ENCODE data around the gene VPS39.

Gene VPS39

DNA sequence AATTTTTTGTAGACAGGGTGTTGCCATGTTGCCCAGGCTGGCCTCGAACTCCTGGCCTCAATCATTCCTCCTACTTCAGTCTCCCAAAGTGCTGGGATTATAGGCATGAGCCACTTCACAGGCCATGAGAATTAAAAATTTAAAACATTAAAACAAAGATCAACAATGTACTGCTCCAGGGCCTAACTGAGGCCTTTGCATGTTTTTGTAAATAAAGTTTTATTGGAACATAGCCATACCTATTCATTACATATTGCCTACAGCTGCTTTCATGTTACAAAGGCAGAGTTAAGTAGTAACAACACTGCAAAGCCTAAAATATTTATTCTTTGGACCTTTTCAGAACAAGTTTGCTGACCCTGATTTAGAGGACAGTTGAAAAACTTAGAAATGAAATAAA lies 9.6 kb downstream of the VPS39 start:
- H3K4me3 ChIP-seq (ENCODE audit: low read length): no peak overlapping the region
- no peak overlapping the region for H3K27ac ChIP-seq (ENCODE audit: low read depth, low read length)
- no peaks in the 10 kb centered on the region for H3K4me1 ChIP-seq (ENCODE audit: insufficient read depth, low read length)
- H3K9ac ChIP-seq (ENCODE audit: low read depth, low read length): no peak overlapping the region
- peaks cover 19% of the 10 kb centered on the region for H3K36me3 ChIP-seq (ENCODE audit: insufficient read depth, low read length)
- no peaks in the 10 kb centered on the region for H3K9me3 ChIP-seq (ENCODE audit: insufficient read depth, low read depth, low read length)
- H3K27me3 ChIP-seq (ENCODE audit: insufficient read depth, low read length): no peaks in the 10 kb centered on the region
- 89% methylated on average over 1 of the region's 1 CpG for WGBS

- no peak overlapping the region for H3K27ac ChIP-seq (ENCODE audit: low read depth, low read length)
- WGBS: 100% methylated on average over 5 of the region's 5 CpGs
- peaks cover 32% of the 10 kb centered on the region for H3K36me3 ChIP-seq (ENCODE audit: insufficient read depth, low read length)
- H3K4me1 ChIP-seq (ENCODE audit: insufficient read depth, low read length): no peaks in the 10 kb centered on the region
- no peak overlapping the region for H3K4me3 ChIP-seq (ENCODE audit: low read length)
- H3K27me3 ChIP-seq (ENCODE audit: insufficient read depth, low read length): no peaks in the 10 kb centered on the region
- no peak overlapping the region for H3K9ac ChIP-seq (ENCODE audit: low read depth, low read length)
- H3K9me3 ChIP-seq (ENCODE audit: insufficient read depth, low read depth, low read length): no peaks in the 10 kb centered on the region
Observed at GRCh38 chr15:42194513-42194912, 13.6 kb downstream of the VPS39 start.

DNA sequence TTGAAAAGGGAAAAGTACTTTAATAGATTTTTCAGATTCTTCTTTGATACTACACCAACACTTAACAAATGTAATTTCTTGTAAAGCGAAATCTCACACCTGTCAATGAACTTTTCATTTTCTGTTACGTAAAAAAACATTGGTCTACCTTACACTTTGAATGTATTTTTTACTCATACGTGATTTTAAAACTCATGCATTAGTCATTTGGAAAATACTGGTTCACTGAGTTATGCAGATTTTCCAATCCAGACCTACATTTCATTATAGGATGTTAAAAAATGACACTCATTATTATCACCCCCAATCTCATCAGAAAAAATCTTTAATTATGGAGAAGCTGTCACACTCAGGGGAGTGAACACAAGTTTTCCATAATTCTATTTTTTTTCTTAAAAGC lies 14.7 kb downstream of the VPS39 start:
- WGBS: 98% methylated on average over 3 of the region's 3 CpGs
- Histone ChIP-seq H3K36me3 (ENCODE audit: insufficient read depth, low read length) (peaks cover 30% of the 10 kb centered on the region), H3K4me3 (ENCODE audit: low read length) (no peak overlapping the region), H3K4me1 (ENCODE audit: insufficient read depth, low read length) (no peaks in the 10 kb centered on the region), H3K9ac (ENCODE audit: low read depth, low read length) (no peak overlapping the region), H3K27me3 (ENCODE audit: insufficient read depth, low read length) (no peaks in the 10 kb centered on the region), H3K9me3 (ENCODE audit: insufficient read depth, low read depth, low read length) (no peaks in the 10 kb centered on the region), H3K27ac (ENCODE audit: low read depth, low read length) (no peak overlapping the region)

- Histone ChIP-seq H3K36me3 (ENCODE audit: insufficient read depth, low read length) (peaks cover 40% of the 10 kb centered on the region), H3K9ac (ENCODE audit: low read depth, low read length) (no peak overlapping the region), H3K27ac (ENCODE audit: low read depth, low read length) (no peak overlapping the region), H3K4me1 (ENCODE audit: insufficient read depth, low read length) (no peaks in the 10 kb centered on the region), H3K27me3 (ENCODE audit: insufficient read depth, low read length) (no peaks in the 10 kb centered on the region), H3K4me3 (ENCODE audit: low read length) (no peak overlapping the region), H3K9me3 (ENCODE audit: insufficient read depth, low read depth, low read length) (no peaks in the 10 kb centered on the region)
- WGBS: 96% methylated on average over 7 of the region's 8 CpGs
Observed at GRCh38 chr15:42191610-42192346, 16.3 kb downstream of the VPS39 start.

- no peaks in the 10 kb centered on the region for H3K9me3 ChIP-seq (ENCODE audit: insufficient read depth, low read depth, low read length)
- no peak overlapping the region for H3K9ac ChIP-seq (ENCODE audit: low read depth, low read length)
- no peak overlapping the region for H3K27ac ChIP-seq (ENCODE audit: low read depth, low read length)
- H3K36me3 ChIP-seq (ENCODE audit: insufficient read depth, low read length): peaks cover 54% of the 10 kb centered on the region
- no peaks in the 10 kb centered on the region for H3K27me3 ChIP-seq (ENCODE audit: insufficient read depth, low read length)
- H3K4me1 ChIP-seq (ENCODE audit: insufficient read depth, low read length): no peaks in the 10 kb centered on the region
- no peak overlapping the region for H3K4me3 ChIP-seq (ENCODE audit: low read length)
- 94% methylated on average over 2 of the region's 2 CpGs for WGBS
Observed at GRCh38 chr15:42190370-42190769, 17.7 kb downstream of the VPS39 start.

DNA sequence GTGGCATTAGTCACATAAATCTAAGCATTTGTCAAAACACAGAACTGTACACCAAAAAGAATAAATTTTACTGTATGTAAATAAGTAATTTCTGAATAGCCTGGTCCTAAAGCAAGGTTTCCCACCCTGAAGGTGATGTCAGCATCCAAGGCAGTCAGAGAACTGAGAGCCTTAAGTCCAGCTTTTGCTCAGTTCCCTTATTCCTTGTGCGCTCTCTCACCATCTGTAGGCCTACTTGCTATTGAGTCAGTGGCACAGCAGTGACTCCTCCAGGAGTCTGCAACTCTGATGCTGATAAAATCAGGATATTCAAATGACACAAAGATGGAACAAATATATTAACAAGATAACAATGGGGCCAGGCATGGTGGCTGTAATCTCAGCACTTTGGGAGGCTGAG lies 22.3 kb downstream of the VPS39 start:
- Histone ChIP-seq H3K4me1 (ENCODE audit: insufficient read depth, low read length) (no peaks in the 10 kb centered on the region), H3K9ac (ENCODE audit: low read depth, low read length) (no peak overlapping the region), H3K27ac (ENCODE audit: low read depth, low read length) (no peak overlapping the region), H3K4me3 (ENCODE audit: low read length) (no peak overlapping the region), H3K9me3 (ENCODE audit: insufficient read depth, low read depth, low read length) (no peaks in the 10 kb centered on the region), H3K27me3 (ENCODE audit: insufficient read depth, low read length) (no peaks in the 10 kb centered on the region), H3K36me3 (ENCODE audit: insufficient read depth, low read length) (peaks cover 88% of the 10 kb centered on the region)
- WGBS: 97% methylated on average over 1 of the region's 1 CpG

DNA sequence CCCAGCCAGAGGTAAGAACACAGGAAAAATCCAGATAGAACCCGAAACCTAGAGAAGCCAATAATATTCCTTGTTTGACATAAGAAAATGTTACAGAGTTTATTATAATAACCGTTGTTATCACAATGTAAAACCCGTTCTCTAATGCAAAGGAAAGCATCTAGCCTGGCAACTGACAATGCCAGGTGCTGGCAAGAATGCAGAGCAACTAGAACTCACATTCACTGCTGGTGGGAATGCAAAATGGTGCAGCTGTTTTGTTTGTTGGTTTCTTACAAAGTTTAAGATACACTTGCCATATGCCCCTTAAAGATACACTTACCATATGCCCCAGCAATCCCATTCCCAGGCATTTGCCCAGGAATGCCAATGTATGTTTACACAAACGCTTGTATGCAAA lies 23.4 kb downstream of the VPS39 start:
- Histone ChIP-seq H3K36me3 (ENCODE audit: insufficient read depth, low read length) (peaks cover 88% of the 10 kb centered on the region), H3K9me3 (ENCODE audit: insufficient read depth, low read depth, low read length) (no peaks in the 10 kb centered on the region), H3K4me3 (ENCODE audit: low read length) (no peak overlapping the region), H3K9ac (ENCODE audit: low read depth, low read length) (no peak overlapping the region), H3K4me1 (ENCODE audit: insufficient read depth, low read length) (no peaks in the 10 kb centered on the region), H3K27ac (ENCODE audit: low read depth, low read length) (no peak overlapping the region), H3K27me3 (ENCODE audit: insufficient read depth, low read length) (no peaks in the 10 kb centered on the region)
- 97% methylated on average over 4 of the region's 4 CpGs for WGBS

DNA sequence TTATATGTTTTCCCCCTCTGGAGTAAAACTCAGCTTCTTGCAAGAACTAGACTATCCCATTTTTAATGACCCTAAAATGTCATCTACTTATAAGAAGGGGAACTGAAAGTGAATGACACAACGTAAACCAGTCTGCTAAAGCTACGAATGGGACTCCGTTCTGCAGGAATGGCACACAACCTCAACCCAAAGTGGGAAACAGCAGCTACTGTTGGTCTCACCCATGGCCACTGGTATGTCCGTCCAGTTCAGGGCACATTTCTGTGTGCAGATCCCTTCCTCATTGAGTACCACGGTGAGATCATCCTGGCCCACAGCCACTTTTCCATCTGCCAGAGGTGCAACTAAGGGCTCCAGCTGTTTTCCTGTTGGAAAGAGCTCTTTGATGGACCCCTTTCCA lies 23.8 kb downstream of the VPS39 start:
- H3K27me3 ChIP-seq (ENCODE audit: insufficient read depth, low read length): no peaks in the 10 kb centered on the region
- no peak overlapping the region for H3K27ac ChIP-seq (ENCODE audit: low read depth, low read length)
- H3K36me3 ChIP-seq (ENCODE audit: insufficient read depth, low read length): peaks cover 90% of the 10 kb centered on the region
- no peaks in the 10 kb centered on the region for H3K4me1 ChIP-seq (ENCODE audit: insufficient read depth, low read length)
- 94% methylated on average over 5 of the region's 5 CpGs for WGBS
- H3K9me3 ChIP-seq (ENCODE audit: insufficient read depth, low read depth, low read length): no peaks in the 10 kb centered on the region
- no peak overlapping the region for H3K4me3 ChIP-seq (ENCODE audit: low read length)
- H3K9ac ChIP-seq (ENCODE audit: low read depth, low read length): no peak overlapping the region

DNA sequence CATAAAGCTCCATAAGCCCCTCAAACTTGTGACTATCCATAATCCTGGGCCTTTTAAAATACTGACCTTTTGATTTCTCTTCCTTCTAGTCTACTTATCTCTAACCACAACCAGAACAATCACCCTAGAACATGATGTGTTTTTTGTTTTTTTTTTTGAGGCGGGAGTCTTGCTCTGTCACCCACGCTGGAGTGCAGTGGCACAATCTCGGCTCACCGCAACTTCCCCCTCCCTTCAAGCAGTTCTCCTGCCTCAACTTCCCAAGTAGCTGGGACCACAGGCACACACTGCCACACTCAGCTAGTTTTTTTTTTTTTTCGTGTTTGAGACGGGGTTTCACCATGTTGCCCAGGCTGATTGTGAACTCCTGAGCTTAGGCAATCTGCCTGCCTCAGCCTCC lies 25.1 kb downstream of the VPS39 start:
- Histone ChIP-seq H3K9me3 (ENCODE audit: insufficient read depth, low read depth, low read length) (no peaks in the 10 kb centered on the region), H3K9ac (ENCODE audit: low read depth, low read length) (no peak overlapping the region), H3K36me3 (ENCODE audit: insufficient read depth, low read length) (peaks cover 89% of the 10 kb centered on the region), H3K4me1 (ENCODE audit: insufficient read depth, low read length) (no peaks in the 10 kb centered on the region), H3K4me3 (ENCODE audit: low read length) (no peak overlapping the region), H3K27me3 (ENCODE audit: insufficient read depth, low read length) (no peaks in the 10 kb centered on the region), H3K27ac (ENCODE audit: low read depth, low read length) (no peak overlapping the region)
- WGBS: 95% methylated on average over 6 of the region's 6 CpGs

GRCh38 chr15:42182328-42182886 lies 25.7 kb downstream of the VPS39 start:
- H3K36me3 ChIP-seq (ENCODE audit: insufficient read depth, low read length): peaks cover 88% of the 10 kb centered on the region
- no peaks in the 10 kb centered on the region for H3K9me3 ChIP-seq (ENCODE audit: insufficient read depth, low read depth, low read length)
- H3K4me1 ChIP-seq (ENCODE audit: insufficient read depth, low read length): no peaks in the 10 kb centered on the region
- H3K9ac ChIP-seq (ENCODE audit: low read depth, low read length): no peak overlapping the region
- H3K4me3 ChIP-seq (ENCODE audit: low read length): no peak overlapping the region
- H3K27me3 ChIP-seq (ENCODE audit: insufficient read depth, low read length): no peaks in the 10 kb centered on the region
- H3K27ac ChIP-seq (ENCODE audit: low read depth, low read length): no peak overlapping the region
- 94% methylated on average over 5 of the region's 6 CpGs for WGBS

GRCh38 chr15:42178056-42178455 lies 30.0 kb downstream of the VPS39 start:
- H3K36me3 ChIP-seq (ENCODE audit: insufficient read depth, low read length): peaks cover 82% of the 10 kb centered on the region
- H3K9ac ChIP-seq (ENCODE audit: low read depth, low read length): no peak overlapping the region
- no peaks in the 10 kb centered on the region for H3K9me3 ChIP-seq (ENCODE audit: insufficient read depth, low read depth, low read length)
- 95% methylated on average over 2 of the region's 2 CpGs for WGBS
- H3K27ac ChIP-seq (ENCODE audit: low read depth, low read length): no peak overlapping the region
- no peak overlapping the region for H3K4me3 ChIP-seq (ENCODE audit: low read length)
- H3K27me3 ChIP-seq (ENCODE audit: insufficient read depth, low read length): no peaks in the 10 kb centered on the region
- no peaks in the 10 kb centered on the region for H3K4me1 ChIP-seq (ENCODE audit: insufficient read depth, low read length)

GRCh38 chr15:42175671-42176070 lies 32.4 kb downstream of the VPS39 start:
- Histone ChIP-seq H3K27me3 (ENCODE audit: insufficient read depth, low read length) (no peaks in the 10 kb centered on the region), H3K27ac (ENCODE audit: low read depth, low read length) (no peak overlapping the region), H3K36me3 (ENCODE audit: insufficient read depth, low read length) (peaks cover 82% of the 10 kb centered on the region), H3K9ac (ENCODE audit: low read depth, low read length) (no peak overlapping the region), H3K4me1 (ENCODE audit: insufficient read depth, low read length) (no peaks in the 10 kb centered on the region), H3K9me3 (ENCODE audit: insufficient read depth, low read depth, low read length) (no peaks in the 10 kb centered on the region), H3K4me3 (ENCODE audit: low read length) (no peak overlapping the region)
- WGBS: 92% methylated on average over 5 of the region's 5 CpGs

Data from HUES64 (cell line).